ENCODE measurements around the gene SRSF7.

- no peak for TF ChIP-seq CTCF (IDR thresholded peaks at IDR 0.05; ENCODE audit: extremely low read depth in 1 of 2, insufficient read depth in 1 of 2, low read depth in 1 of 2, low read length in 2 of 2)
- TF ChIP-seq EZH2 (IDR thresholded peaks at IDR 0.05; ENCODE audit: borderline replicate concordance, low read depth, low read length, severe bottlenecking): no peak
- TF ChIP-seq POLR2AphosphoS5 (IDR thresholded peaks at IDR 0.05; ENCODE audit: insufficient read depth, low read depth, low read length): no peak
These were observed 37.8 kb downstream of the SRSF7 start for GRCh38 chr2:38713338-38713737.

Measured in endothelial cell of umbilical vein (primary cell).